ELR (cell line): ENCODE measurements around the gene CFAP52.
"Not testable (repeated sequence)": the region's sequence is repeated elsewhere in the genome, so short reads cannot be mapped to it uniquely, and the experiment has no call there.

Source experiments
- DNase-seq: peaks from one replicate; pipeline ENCODE4 v3.0.0-alpha.2; 2015; ENCODE audit warnings: low read depth

Gene CFAP52, protein sequence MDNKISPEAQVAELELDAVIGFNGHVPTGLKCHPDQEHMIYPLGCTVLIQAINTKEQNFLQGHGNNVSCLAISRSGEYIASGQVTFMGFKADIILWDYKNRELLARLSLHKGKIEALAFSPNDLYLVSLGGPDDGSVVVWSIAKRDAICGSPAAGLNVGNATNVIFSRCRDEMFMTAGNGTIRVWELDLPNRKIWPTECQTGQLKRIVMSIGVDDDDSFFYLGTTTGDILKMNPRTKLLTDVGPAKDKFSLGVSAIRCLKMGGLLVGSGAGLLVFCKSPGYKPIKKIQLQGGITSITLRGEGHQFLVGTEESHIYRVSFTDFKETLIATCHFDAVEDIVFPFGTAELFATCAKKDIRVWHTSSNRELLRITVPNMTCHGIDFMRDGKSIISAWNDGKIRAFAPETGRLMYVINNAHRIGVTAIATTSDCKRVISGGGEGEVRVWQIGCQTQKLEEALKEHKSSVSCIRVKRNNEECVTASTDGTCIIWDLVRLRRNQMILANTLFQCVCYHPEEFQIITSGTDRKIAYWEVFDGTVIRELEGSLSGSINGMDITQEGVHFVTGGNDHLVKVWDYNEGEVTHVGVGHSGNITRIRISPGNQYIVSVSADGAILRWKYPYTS

DNA sequence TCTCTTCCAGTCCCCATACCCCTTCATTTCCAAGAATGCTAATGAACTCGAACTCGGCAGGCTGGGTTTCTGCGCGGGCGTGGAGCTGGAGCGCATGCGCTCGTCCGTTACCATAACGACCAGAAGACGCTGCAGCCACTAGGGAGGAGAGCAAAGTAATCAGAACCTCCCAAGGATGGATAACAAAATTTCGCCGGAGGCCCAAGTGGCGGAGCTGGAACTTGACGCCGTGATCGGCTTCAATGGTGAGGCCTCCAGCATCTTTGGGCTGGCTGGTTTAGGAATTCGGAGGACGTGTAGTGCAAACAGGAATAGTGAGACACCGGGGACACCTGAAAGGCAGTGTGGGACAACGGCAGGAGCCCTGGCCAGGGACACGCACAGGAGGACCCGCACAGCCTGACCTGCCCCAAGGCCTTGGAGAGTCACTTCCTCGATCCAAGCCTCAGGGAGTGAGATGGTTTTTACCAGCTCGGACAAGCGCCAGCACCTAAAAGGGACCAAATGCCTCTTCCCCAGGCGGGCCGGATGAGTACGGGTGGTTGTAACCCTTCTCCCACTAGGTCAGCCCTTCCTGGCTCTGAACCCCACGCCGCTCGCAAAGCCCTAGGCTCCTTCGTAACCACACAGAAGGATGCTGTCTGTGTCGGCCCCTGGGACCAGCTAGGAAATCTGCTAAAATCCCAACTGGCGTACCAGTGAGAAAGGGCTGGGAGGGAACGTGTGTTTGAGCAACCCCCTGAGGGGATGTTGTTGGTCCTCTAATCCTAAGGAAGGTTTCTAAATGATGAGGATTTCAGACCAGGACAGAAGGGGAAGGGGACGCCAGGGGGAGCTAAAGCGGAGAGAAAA, at the start of gene CFAP52:
Gene CFAP52 (plus strand): TSS at position 122 of the 852 bp plus-strand sequence. CDS start 54 bp downstream, at position 176.
- DNase-seq, result peak; percentile 86

DNA sequence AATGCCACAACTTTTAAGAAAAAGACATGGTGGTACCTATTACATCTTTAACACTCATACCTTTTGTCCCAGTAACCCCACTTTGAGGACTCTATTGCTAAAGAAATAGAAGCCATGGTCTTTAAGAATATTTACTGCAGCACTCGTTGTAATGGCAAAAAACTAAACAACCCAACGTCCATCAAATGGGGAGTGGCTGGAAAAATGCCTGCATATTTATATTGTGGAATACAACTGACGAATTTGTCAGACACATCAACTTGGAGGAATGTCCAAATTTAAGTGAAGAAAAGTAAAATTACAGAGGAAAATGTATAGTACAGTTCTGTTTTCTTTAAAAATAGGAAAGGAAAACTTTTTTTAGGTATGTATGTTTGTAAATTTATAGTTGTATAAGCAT, 48.7 kb upstream of the CFAP52 start:
- no peak for DNase-seq

DNA sequence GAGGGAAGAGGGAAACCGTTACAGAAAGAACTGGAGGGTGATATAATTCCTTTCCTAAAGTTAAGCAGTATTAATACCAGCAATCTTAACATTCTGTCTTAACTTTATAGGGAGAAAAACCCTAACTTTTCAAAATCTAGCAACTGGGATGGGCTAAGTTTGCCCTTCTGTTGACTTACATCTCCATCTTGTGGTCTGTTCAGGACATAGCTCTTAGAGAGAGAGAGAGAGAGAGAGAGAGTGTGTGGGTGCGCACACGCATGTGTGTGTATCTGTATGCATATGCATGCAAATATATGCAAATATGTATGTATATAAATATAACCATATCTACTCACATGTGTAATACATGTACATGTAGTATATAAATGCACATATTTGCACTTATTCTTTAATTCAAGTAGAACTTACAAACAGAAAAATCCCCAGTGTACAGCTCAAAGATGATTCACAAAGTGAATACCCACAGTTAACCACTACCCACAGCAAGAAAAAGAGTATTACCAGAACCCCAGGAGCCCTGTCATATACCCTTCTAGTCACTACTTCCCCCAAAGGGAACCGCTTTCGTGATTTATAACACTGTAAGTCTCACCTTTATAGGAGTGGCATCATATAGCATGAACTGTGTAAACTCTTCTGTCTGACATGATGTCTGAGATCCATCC, 47.3 kb upstream of the CFAP52 start:
- peak; percentile 58 for DNase-seq

DNA sequence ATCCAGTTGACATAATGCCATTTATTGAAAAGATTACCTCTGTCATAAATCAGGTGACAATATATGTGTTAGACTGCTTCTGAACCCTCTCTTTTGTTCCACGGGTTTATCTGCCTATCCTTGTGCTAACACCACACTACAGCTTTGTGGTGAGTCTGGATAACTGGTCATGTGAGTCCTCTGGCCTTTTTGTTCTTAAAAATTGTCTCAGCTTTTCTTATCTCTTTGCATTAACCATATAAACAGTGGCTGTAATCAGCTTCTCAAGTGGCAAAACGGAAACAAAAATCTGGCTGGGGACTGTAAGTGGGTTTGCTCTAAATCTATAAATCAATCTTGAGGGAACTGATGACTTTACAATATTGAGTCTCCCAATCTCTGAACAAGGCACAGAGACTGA, 45.4 kb upstream of the CFAP52 start:
- no peak for DNase-seq

DNA sequence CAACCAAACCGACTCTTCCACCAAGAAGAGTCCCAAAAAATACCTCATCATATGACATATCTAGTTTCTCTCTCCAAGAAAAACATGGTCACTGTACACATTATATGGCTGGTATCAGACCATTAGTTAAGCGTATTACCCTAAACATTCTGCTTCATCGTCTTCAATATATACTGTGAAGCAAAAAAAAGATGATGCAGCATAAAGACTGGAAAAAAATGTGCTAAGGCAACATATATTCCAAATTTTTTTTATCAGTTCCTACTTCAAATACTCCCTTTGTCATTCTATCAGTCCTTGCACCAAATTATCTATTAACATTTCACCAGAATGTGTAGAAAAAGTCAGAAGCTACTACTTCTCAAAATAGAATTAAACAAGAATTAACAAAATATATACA, 43.7 kb upstream of the CFAP52 start:
- DNase-seq, result no peak

DNA sequence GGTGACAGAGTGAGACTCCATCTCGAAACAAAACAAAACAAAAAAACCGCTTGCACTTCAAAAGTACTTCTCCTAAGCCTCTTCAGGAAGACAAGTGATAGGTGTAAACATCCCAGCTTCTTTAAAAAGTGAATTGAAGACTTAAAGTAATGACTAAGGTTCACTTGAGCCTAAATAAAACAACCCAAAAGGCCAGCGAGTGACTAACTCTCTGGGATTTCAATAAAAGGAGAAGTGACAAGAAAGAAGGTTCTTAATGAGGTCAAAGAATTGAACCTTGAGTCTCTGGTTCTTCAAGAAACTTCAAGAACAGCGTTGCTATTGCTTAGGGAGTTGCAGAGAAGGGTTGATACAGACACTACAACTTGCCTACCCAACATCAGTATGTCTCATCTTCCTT, 43.0 kb upstream of the CFAP52 start:
- no peak for DNase-seq

DNA sequence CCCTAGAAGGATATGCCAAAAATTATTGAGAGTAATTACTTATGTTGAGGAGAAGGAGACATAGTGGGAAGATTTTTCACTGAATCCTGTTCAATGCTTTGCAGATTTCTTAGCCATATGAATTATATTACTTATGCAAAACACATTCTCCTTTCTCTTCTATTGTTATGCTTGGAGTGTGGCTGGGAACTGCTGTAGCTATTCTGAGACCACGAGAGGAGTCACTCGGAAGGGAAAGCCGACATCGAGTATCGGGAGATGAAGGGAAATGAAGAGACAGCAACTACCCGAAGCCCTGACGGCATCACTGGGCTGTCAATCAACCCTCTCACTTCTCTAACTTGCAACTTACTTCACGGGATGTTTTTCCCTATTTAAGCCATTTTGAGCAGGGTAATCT, 40.4 kb upstream of the CFAP52 start:
- no peak for DNase-seq

DNA sequence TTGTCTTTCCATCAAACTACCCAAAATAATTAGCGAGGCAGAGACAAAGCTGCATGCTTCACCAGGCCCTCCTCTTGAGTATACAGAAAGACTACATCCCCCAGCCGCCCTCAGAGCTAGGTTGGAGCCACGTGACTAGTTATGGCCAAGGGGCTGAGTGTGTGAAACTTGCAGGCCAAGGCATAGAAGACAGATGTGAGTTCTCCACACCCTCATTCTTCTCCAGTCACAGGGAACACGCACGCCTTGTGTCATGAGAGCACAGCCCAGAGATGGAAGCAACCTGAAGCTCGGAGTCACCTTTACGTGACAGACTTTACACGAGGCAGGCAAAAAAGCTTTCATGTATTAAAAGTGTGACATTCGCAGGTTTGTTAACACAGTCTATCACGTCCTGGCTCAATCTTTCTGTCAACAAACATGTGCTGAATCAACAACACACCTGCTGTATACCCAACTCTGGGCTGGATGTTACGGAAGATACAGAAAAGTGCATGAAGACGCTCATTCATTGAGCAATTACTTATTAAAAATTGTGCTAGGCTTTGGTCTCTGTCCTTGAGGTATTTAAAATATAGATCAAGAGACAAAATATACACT, 39.2 kb upstream of the CFAP52 start:
- no peak for DNase-seq

DNA sequence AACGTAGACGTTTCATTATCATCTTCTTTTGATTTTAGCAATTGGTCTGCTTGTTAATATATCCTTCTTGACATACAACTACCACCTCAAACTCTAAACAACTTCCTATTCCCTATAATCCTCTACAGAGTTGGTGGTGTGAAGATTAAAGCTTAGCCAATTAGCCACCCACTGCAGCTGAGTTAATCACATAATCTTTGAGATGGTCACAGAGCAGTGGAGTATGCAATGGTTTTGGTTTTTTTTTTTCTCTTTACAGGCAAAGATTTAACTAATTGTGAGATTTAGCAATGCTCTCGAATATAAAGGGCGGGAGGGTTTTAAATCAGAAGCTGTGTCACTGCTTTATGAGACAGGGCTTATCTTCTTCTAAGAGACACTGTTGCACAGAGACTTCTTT, 37.8 kb upstream of the CFAP52 start:
- DNase-seq, result no peak

DNA sequence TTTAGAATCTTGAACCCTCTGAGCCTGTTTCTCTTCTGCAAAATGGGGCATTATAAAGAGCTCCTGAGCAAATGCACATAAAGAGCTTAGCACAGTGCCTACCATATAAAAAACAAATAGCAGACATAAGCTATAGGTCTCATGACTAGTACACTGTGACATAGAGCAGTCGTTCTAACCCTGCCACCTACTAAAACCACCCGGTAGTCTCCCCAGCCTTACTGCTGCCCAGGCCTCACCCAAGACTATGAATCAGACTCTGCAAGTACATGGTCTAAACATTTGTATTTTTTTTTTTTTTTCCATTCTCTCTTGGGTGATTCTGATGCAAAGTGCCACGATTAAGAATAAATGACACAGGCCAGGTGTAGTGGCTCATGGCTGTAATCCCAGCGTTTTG, 34.7 kb upstream of the CFAP52 start:
- DNase-seq, result no peak

DNA sequence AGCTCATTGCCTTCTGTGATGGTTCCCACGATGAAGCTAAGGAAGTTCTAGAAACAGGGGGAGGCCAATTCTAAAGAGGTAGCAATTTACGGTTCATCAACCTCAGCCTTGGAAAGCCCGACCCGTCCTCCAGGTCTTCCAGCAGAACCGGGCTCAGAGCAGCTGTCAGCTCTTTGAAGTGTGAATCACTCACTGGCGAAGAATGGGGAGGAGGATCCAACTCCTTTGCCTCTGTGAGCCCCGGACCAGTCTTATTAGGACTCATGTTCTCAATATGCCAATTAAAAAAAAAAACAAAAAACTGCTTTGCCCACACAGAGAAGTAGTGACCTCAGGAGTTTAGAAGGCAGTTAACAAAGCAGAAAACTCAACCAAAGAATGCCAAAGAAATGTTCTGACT, 32.2 kb upstream of the CFAP52 start:
- DNase-seq, result no peak

DNA sequence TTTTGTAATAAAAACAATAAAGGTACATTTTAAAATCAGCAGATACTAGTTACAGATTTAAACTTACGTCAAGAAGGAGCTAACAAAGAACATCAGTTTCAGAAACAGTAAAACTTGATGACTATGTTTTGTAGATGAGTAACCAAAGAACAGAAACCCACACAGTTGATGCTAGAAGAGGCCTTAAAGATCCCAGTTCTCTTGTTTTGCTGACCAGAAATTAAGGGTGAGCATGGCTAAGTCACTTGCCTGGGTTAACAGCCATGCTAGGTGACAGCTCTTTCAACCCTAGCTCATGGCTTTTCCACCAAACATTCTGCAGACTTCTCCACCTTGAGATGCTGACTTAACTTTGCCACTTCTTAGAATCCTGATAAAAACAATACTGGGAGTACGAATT, 27.2 kb upstream of the CFAP52 start:
- no peak for DNase-seq

DNA sequence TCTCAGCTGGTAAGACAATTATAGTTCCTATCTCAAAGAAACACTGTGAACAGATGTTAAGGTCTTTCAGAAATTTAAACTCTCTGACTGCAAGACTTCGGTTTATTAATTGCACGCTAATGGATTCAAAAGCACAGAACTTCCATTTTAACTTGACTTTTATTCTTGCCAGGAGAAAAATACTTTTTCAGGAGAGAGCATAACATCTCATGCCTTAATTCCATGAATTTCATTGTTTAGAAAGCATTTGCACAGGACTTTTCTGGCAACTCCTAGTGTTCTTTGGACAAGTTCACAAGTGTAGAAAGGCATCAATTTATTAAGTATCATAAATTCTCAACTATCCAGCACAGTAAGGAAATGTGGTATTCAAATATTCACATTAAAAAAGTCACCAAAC, 23.3 kb upstream of the CFAP52 start:
- DNase-seq, result no peak

DNA sequence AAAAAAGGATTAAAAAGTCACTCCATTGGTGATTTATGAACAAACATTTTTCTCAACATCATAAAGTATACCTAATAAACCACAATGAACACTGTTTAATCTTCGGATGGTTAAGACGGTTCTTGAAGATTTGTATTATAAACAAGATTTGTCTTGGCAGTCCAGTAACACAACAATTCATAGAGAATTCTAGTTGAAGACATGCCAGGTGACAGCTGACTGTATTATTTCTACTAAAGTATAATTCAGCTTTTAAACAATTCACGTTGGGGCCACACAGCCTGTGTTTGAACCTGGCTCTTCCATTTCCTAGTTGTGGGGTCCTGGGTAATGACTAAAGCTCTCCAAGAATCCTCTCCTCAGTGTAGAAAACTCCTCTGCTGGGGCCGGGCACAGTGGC, 22.8 kb upstream of the CFAP52 start:
- DNase-seq, result no peak

DNA sequence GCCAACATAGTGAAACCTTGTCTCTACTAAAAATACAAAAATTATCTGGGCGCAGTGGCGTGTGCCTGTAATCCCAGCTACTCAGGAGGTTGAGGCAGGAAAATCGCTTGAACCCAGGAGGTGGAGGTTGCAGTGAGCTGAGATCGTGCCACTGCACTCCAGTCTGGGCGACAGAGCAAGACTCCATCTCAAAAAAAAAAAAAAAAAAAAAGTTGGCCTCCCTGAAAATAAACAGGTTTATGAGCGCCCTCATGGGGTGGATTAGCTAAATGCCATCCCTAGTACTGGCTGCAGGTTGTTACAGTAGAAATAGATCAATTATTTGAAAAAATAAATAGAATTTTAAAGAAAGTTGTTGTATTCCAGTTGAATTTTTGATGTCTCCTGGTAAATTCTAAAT, 21.7 kb upstream of the CFAP52 start:
- peak; percentile 74 for DNase-seq

DNA sequence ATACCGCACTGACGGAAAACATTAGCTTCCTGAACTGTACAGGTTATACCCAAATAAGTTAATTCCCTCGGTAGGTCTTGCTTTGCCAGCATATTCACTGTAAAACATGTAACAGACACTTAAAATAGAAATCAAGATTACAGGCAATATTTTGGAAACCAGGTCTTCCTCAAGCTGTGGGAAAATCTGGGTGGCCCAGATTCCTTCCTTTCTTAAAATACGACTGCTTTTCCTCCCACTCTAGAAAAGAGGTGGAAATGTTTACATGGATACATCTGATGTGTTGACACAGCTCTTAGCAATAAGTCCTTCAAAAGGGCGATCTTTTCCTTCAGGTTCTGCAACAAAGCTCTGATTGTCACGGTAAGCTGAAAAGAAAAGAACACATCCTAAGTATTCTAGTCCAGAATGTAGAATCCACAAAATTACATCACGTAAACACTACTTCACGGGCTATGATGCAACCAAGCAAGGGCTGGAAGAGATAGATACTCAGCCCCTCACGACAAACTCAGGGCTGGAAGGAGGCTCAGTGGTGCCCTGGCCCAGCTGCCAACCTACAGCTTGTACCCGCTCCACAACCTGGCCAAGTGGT, 19.2 kb upstream of the CFAP52 start:
- no peak for DNase-seq

DNA sequence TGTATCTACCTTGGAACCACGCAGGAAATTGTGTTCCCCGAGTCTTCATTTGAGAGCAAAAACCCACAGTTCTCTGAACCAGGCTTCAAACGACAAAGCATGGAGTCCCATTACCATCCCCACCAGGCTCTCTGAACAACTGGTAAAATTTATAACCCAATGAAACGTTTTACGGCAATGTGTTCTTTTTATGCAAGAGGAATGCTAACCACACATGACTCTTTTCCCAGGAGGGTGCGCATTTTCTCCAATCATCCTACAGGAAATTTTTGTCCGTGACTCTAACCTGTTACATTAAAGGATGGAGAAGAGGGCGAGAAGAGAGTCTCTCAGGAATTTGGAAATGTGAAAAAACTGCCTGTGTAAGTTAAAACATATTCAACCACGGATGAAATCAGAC, 18.6 kb upstream of the CFAP52 start:
- DNase-seq, result no peak

DNA sequence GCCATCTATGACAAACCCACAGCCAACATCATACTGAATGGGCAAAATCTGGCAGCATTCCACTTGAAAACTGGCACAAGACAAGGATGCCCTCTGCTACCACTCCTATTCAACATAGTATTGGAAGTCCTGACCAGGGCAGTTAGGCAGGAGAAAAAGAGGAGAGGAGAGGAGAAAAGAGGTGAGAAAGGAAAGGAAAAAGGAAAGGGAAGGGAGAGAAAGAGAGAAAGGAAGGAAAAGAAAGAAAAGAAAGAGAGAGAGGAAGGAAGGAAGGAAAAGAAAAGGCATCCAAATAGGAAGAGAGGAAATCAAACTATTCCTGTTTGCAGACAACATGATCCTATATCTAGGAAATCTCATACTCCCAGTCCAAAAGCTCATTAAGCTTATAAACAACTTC, 12.3 kb upstream of the CFAP52 start:
- no peak for DNase-seq

DNA sequence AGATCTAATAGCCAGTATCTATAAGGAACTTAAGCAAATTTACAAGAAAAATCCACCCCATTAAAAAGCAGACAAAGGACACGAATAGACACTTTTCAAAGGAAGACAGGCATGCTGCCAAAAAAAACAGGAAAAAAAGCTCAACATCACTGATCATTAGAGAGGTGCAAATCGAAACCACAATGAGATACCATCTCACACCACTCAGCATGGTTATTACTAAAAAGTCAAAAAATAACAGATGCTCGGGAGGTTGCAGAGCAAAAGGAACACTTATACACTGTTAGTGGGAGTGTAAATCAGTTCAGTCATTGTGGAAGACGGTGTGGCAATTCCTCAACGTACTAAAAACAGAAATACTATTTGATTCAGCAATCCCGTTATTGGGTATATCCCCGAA, 10.4 kb upstream of the CFAP52 start:
- no peak for DNase-seq

DNA sequence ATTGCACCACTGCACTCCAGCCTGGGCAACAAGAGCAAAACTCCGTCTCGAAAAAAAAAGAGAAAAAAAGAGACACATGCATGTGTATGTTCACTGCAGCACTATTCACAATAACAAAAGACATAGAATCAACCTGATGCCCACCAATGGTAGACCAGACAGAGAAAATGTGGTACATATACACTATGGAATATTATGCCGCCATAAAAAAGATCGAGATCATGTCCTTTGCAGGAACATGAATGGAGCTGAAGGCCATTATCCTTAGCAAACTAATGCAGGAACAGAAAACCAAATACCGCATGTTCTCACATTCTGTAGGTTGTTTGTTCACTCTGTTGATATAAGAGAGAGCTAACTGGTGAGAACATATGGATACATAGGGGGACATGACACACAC, 9.7 kb upstream of the CFAP52 start:
- not testable (repeated sequence) for DNase-seq

DNA sequence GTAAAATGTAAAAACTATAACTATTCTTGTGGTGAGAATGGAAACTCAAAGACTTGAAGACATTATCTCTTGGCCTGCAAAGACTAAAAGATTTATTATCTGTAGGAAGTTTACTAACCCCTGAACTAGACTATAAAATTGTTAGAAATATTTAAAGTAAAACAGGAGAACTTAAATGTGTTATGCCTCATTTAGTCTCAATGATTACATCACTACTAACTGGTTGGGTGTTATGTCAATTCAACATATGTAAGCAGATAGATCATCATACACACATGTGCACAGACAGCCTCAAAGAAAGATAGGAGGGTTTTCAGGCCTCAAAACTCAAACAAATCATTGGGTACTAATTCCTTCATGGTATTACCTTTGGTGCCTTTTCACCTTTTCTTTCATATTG, 8.4 kb upstream of the CFAP52 start:
- no peak for DNase-seq
